ENCODE measurements around the gene CAMKMT.

GRCh38 chr2:44821500-44821899 lies 459.8 kb downstream of the CAMKMT start:
- TF ChIP-seq, protein P1, sequence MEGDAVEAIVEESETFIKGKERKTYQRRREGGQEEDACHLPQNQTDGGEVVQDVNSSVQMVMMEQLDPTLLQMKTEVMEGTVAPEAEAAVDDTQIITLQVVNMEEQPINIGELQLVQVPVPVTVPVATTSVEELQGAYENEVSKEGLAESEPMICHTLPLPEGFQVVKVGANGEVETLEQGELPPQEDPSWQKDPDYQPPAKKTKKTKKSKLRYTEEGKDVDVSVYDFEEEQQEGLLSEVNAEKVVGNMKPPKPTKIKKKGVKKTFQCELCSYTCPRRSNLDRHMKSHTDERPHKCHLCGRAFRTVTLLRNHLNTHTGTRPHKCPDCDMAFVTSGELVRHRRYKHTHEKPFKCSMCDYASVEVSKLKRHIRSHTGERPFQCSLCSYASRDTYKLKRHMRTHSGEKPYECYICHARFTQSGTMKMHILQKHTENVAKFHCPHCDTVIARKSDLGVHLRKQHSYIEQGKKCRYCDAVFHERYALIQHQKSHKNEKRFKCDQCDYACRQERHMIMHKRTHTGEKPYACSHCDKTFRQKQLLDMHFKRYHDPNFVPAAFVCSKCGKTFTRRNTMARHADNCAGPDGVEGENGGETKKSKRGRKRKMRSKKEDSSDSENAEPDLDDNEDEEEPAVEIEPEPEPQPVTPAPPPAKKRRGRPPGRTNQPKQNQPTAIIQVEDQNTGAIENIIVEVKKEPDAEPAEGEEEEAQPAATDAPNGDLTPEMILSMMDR (IDR thresholded peaks at IDR 0.05) = no peak
- no peak for TF ChIP-seq POLR2A (IDR thresholded peaks at IDR 0.05)
- no peak for TF ChIP-seq POLR2AphosphoS5 (IDR thresholded peaks at IDR 0.05)
